NCI-H1436 treated with DMSO at 0.1 percent for 48 hours (cell line): ENCODE measurements around the gene MTMR11.

Experiments used
- DNase-seq: peaks from one replicate; lab custom pipeline; 2025; lab: John Stamatoyannopoulos, UW

MTMR11 gene

GRCh38 chr1:149936992-149937705 is 470 bp upstream of the MTMR11 start:
- peak; percentile 41 for DNase-seq

- DNase-seq: no peak
Measured at GRCh38 chr1:149934356-149934755, 2.3 kb downstream of the MTMR11 start.

- no peak for DNase-seq
Measured at GRCh38 chr1:149933208-149933607, 3.5 kb downstream of the MTMR11 start.

GRCh38 chr1:149932474-149932873 is 4.2 kb downstream of the MTMR11 start:
- no peak for DNase-seq

GRCh38 chr1:149931212-149931790 is 5.4 kb downstream of the MTMR11 start:
- no peak for DNase-seq

GRCh38 chr1:149929856-149930255 is 6.8 kb downstream of the MTMR11 start:
- DNase-seq: no peak

- DNase-seq: no peak
Measured at GRCh38 chr1:149928401-149928724, 8.3 kb downstream of the MTMR11 start.

GRCh38 chr1:149927563-149928400 is 8.9 kb downstream of the MTMR11 start, which contains the start of gene SF3B4:
Gene SF3B4 (minus strand): TSS chr1:149927803. CDS start chr1:149927759, 44 bp downstream.
- peak; percentile 78 for DNase-seq

- DNase-seq: no peak
Measured at GRCh38 chr1:149927056-149927562, 9.6 kb downstream of the MTMR11 start.

GRCh38 chr1:149926296-149926695 is 10.4 kb downstream of the MTMR11 start:
- no peak for DNase-seq

GRCh38 chr1:149925751-149926150 is 10.9 kb downstream of the MTMR11 start:
- no peak for DNase-seq

- no peak for DNase-seq
Measured at GRCh38 chr1:149925345-149925744, 11.3 kb downstream of the MTMR11 start.

GRCh38 chr1:149923626-149924025 is 13.1 kb downstream of the MTMR11 start:
- no peak for DNase-seq

- DNase-seq: peak; percentile 12
Measured at GRCh38 chr1:149917571-149918144, 19.0 kb downstream of the MTMR11 start, which contains the start of gene SV2A. Gene SV2A (minus strand): TSS chr1:149917844. CDS start chr1:149913840, 4,004 bp downstream.

- no peak for DNase-seq
Measured at GRCh38 chr1:149916898-149917252, 19.8 kb downstream of the MTMR11 start.

- no peak for DNase-seq
Measured at GRCh38 chr1:149916193-149916897, 20.3 kb downstream of the MTMR11 start.

- no peak for DNase-seq
Measured at GRCh38 chr1:149915429-149916192, 21.1 kb downstream of the MTMR11 start.

- DNase-seq: no peak
Measured at GRCh38 chr1:149914545-149914944, 22.1 kb downstream of the MTMR11 start.

GRCh38 chr1:149906570-149907075 is 30.1 kb downstream of the MTMR11 start:
- no peak for DNase-seq

- DNase-seq: no peak
Measured at GRCh38 chr1:149903836-149904491, 32.7 kb downstream of the MTMR11 start.
